PC-3 (cell line): ENCODE data around the gene TESK2.

Experiments
- CTCF ChIP-seq: fragments of 300-600 bp; sonication (generic); conservative IDR thresholded peaks from 2 replicates; pipeline ENCODE4 v1.5.1; 2017; ENCODE audit warnings: antibody characterized with exemption, low read depth, mild to moderate bottlenecking, low read length
- EZH2 ChIP-seq: fragments of 300-600 bp; sonication (generic); IDR thresholded peaks from one replicate; pipeline ENCODE4 v1.6.1; 2017; ENCODE audit warnings: antibody characterized with exemption, mild to moderate bottlenecking, low read length; ENCODE audit not compliant: unreplicated experiment
- EZH2phosphoT487 ChIP-seq: fragments of 300-600 bp; sonication (generic); IDR thresholded peaks from 2 replicates; pipeline ENCODE4 v1.6.1; 2018; ENCODE audit warnings: mild to moderate bottlenecking, antibody characterized with exemption, low read length, borderline replicate concordance

DNA sequence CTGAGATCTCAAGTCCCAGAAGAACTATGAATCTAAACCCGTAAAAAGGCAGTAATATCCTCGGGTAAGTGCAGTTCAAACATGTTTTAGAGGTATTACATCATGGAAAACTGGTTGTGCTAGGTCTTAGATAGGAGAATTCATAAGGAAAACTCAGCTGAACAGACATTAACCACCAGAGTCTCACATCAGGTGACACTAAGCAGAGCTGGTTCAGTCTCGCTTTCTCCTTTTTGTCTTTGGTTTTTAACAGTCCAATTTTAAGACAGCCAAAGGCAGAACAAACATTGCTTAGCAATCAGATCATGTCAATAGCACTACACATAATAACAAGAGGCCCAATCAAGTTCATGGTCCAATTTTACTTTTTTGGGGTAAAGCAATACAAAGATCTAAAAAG lies 87.7 kb downstream of the TESK2 start:
- TF ChIP-seq CTCF (no peak), EZH2phosphoT487 (no peak), EZH2 (no peak)
